Activated naive CD4-positive, alpha-beta T cell treated with anti-CD3 and anti-CD28 coated beads, Interleukin-2, amount 10 ng/mL, durations not matched to agents 7 days and 5 days (primary cell): ENCODE results near the gene ZNF746.
A peak's percentile ranks its signal among the peaks of the same experiment; 100 is the strongest.
"Not testable (repeated sequence)": the region's sequence is repeated elsewhere in the genome, so short reads cannot be mapped to it uniquely, and the experiment has no call there.

ENCODE experiments used
- CTCF ChIA-PET: fragments of 350-600 bp; sonication (Branson Sonifier 250); formaldehyde crosslinking; loops from one replicate; lab custom pipeline; 2021; ENCODE audit warnings: antibody characterized with exemption; lab: Charles Lee
- DNase-seq: peaks from one replicate; pipeline ENCODE4 v3.0.0-alpha.2; 2020
- H3K27ac Mint-ChIP-seq: one replicate; pipeline ENCODE4 v1.8.0; 2021; ENCODE audit warnings: mild to moderate bottlenecking, moderate library complexity, mixed read lengths
- H3K27me3 Mint-ChIP-seq: one replicate; pipeline ENCODE4 v1.8.0; 2021; ENCODE audit warnings: mild to moderate bottlenecking, mixed read lengths
- H3K36me3 Mint-ChIP-seq: one replicate; pipeline ENCODE4 v1.8.0; 2021; ENCODE audit warnings: mixed read lengths
- H3K4me1 Mint-ChIP-seq: one replicate; pipeline ENCODE4 v1.8.0; 2021; ENCODE audit warnings: mixed read lengths
- H3K4me3 Mint-ChIP-seq: one replicate; pipeline ENCODE4 v1.8.0; 2021; ENCODE audit warnings: mild to moderate bottlenecking, moderate library complexity, mixed read lengths
- H3K9me3 Mint-ChIP-seq: one replicate; pipeline ENCODE4 v1.8.0; 2021; ENCODE audit warnings: mixed read lengths

ZNF746 gene

DNA sequence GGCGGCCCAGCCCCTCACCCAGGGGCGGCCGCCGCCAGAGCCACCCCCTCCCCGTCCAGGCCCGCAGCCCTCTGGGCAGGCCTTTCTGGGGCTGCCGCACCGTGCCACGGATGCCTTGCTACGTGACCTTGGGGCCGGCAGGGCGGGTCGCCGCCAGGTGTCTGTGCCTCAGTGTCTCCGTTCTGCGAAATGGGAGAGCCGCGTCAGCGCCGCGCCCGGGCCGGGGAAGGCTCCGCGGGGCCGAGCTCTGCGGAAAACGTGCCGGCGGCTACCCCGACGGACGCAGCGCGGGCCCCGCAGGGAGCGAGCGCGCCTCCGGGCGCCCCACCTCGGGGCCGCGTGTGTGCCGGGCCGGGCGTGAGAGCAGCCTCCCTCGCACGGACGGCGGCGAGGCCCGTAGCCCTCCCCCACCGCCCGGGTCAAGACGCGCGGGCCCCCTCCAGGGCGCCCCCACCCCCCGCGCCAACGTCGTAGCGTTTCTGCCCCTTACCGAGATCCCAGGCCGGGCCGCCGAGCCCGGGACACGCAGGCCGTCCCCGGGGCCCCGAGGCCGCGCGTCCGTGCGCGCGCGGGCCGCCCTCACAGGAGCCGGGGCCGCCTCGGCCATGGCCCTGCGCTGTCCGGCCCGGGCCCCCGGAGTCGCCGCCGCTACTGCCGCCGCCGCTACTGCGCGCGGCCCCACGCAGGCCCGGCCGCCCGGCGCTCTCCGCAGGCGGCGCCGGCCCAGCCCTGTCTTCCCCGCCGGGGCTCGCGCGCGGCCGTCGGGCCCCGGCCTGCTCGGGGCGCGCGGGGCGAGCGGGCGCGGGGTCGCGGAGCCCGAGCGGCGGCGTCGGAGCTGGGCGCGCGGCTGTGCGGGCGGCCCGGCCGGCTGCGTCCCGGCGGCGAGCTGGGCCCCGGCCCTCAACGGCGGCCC lies 37.8 kb downstream of the ZNF746 start:
- no peaks in the 10 kb centered on the region for H3K9me3 Mint-ChIP-seq
- peaks cover 14% of the 10 kb centered on the region for H3K27me3 Mint-ChIP-seq
- H3K4me1 Mint-ChIP-seq = peaks cover 18% of the 10 kb centered on the region
- H3K4me3 Mint-ChIP-seq = peak overlapping the region; percentile 49
- H3K27ac Mint-ChIP-seq = no peak overlapping the region
- peaks cover 3% of the 10 kb centered on the region for H3K36me3 Mint-ChIP-seq
- DNase-seq = peak; percentile 32
- CTCF ChIA-PET = interaction anchor here (1.0 to 2.1 kb wide), 8 partner anchors 37 to 394 kb away, joined by 3 to 16 read pairs (median 5); partner anchors contain the start of genes ZNF282 and ZNF783

DNA sequence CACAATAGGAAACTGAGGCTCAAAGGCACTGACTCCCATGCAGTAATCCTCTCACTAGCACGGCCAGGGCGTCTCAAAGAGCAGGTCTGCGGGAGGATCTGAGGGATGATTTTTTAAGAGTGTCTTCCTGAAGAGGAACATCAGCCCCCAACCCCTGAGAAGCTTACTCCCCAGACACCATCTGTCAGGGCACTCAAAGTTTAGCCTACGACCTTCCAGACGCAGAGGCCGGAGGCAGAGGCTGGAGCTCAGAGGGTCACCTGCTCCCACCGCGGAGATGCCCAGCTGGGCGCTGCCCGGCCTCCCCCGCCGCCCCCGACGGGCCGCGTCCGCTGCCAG lies 38.4 kb downstream of the ZNF746 start:
- H3K36me3 Mint-ChIP-seq = peaks cover 7% of the 10 kb centered on the region
- H3K4me1 Mint-ChIP-seq = peaks cover 18% of the 10 kb centered on the region
- CTCF ChIA-PET = interaction anchor here (1.1 to 1.8 kb wide), 4 partner anchors 36 to 393 kb away, joined by 3 to 4 read pairs (median 4); partner anchors contain the start of gene ZNF282
- H3K27me3 Mint-ChIP-seq = peaks cover 9% of the 10 kb centered on the region
- peak overlapping the region; percentile 75 for H3K4me3 Mint-ChIP-seq
- no peak for DNase-seq
- H3K9me3 Mint-ChIP-seq = no peaks in the 10 kb centered on the region
- H3K27ac Mint-ChIP-seq = peak overlapping the region; percentile 19

DNA sequence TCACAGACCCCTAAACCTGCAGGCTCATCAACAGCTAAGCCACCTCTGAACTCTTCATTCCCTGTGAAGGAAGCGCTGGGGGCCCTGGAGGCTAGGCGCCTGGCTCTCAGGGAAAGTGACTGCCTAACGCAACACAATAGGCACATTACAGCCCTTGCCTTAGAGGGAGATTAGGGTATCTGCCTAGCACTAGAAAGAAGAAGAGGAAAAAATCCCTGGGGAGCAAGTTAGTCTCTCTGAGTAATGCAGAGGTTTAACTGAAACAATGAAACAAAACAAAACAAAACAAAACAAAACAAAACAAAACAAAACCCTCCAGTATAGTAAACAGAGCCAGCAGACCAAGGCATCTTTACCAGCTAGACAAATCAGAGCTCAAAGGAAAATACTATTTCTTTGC lies 39.4 kb downstream of the ZNF746 start:
- H3K36me3 Mint-ChIP-seq = peaks cover 11% of the 10 kb centered on the region
- H3K4me1 Mint-ChIP-seq = peaks cover 18% of the 10 kb centered on the region

DNA sequence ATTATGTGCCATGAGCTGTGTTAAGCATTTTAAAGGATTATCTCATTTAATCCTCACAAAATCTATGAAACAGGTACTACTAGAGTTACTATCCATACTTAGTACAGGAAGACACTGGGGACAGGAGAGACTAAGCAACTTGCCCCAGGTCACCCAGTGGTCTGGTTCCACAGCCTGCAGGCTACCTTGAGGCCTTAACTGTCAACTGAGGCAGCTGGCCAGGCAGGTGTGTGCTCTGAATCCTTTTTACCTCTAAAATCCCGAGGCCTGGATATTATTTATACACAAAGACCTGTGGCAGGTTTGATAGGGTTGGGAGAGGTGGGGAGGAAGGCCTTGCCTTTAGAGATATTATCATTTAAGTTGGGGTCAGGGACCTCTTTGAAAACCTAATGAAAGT lies 39.8 kb downstream of the ZNF746 start:
- CTCF ChIA-PET = interaction anchor here (0.7 to 1.1 kb wide), 2 partner anchors 35 to 1419 kb away, joined by 3 read pairs; no protein-coding TSS in a partner anchor
- no peak for DNase-seq
- Mint-ChIP-seq H3K4me3 (no peak overlapping the region), H3K36me3 (peaks cover 13% of the 10 kb centered on the region), H3K4me1 (peaks cover 18% of the 10 kb centered on the region), H3K9me3 (no peaks in the 10 kb centered on the region), H3K27ac (no peak overlapping the region), H3K27me3 (peaks cover 9% of the 10 kb centered on the region)

More for the DNA sequence above, 39.4 kb downstream of the ZNF746 start:
- Mint-ChIP-seq H3K27ac (peak overlapping the region; percentile 58), H3K4me3 (peak overlapping the region; percentile 75), H3K9me3 (no peaks in the 10 kb centered on the region), H3K27me3 (peaks cover 9% of the 10 kb centered on the region)
- no peak for DNase-seq
- CTCF ChIA-PET = interaction anchor here (0.7 to 1.1 kb wide), 3 partner anchors 36 to 1419 kb away, joined by 3 read pairs; no protein-coding TSS in a partner anchor

DNA sequence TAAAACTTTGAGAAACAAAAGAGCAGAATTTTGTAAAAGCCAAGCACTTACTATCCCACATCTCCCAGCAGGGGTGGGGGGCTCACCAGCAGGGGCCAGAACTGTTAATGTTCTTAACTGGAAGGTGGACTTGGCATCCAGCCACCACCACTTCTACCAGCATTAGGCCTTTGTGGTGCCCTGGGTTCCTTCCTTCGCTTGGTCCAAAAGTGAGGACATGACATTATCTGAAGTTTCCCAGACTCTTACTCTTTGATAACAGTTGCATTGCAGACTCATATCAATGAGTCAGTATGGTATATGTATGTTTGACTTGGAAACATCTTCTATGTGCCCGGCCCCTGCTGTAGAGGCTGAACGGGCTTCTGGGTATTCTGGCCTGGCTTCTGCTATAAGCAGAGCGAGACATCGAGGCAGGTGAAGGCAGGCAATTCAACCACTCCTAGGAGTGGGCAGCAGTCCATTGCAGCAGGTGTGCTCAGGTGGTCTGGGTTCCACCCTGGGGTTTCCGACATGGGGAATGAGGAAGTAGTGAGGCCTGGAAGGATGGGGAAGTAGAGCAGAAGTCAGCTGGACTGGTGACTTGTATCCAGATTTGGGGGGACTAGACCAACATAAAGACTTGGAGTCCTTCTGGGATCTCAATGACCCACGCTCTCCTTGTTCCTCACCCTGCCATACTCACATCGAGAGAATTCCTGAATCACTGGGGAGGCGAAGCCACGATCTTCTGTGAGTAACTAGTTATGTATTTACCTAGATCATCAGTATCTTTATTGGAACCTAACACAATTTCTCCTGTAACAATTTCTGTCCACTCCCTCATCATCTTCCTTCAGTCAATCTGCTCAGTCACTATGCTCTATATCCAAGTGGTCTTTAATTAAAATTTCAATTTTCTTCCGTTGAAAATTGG lies 40.8 kb downstream of the ZNF746 start:
- H3K4me1 Mint-ChIP-seq = peaks cover 18% of the 10 kb centered on the region
- no peak overlapping the region for H3K4me3 Mint-ChIP-seq
- peaks cover 13% of the 10 kb centered on the region for H3K36me3 Mint-ChIP-seq
- peaks cover 9% of the 10 kb centered on the region for H3K27me3 Mint-ChIP-seq
- no peaks in the 10 kb centered on the region for H3K9me3 Mint-ChIP-seq
- CTCF ChIA-PET = no interaction called here
- no peak overlapping the region for H3K27ac Mint-ChIP-seq
- no peak for DNase-seq

DNA sequence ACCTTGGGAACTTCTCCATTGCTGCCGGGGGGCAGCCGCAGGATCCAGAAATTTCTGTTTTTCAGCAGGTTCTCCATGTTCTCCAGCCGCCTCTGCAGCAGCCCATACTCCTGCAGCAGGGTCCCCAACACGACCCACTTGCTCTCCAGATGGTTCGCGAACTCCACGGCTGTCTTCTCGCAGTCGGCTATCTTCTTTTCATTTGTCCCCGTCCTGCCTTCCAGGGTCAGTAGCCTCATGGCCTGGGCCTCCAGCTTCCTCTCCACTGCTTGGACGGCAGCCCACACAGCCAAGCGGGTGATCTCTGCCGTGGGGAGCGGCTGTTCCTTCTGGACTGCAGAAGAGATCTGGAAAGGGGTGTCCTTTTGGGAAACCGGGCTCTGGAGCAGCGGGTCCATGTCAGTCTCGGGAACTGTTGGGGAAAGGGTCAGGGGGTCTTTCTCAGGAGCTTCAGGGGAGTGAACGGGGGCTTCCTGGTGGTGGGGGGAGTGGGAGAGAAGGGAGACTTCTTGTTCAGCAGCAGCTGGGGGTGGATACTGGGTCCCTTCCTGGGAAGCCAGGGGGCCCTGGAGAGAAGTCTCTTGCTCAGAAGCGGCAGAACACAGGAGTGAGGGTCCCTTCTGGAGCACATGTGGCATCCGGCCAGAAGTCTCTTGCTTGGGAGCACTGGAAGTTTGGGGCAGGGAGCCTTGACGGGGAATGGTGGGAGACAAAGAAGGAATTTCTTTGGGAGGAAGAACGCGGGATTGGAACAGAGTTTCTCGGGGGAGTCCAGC lies 42.2 kb downstream of the ZNF746 start:
- Mint-ChIP-seq H3K27ac (no peak overlapping the region), H3K36me3 (peaks cover 20% of the 10 kb centered on the region), H3K27me3 (no peaks in the 10 kb centered on the region), H3K9me3 (no peaks in the 10 kb centered on the region), H3K4me3 (no peak overlapping the region), H3K4me1 (peaks cover 12% of the 10 kb centered on the region)
- no peak for DNase-seq
- CTCF ChIA-PET = no interaction called here

DNA sequence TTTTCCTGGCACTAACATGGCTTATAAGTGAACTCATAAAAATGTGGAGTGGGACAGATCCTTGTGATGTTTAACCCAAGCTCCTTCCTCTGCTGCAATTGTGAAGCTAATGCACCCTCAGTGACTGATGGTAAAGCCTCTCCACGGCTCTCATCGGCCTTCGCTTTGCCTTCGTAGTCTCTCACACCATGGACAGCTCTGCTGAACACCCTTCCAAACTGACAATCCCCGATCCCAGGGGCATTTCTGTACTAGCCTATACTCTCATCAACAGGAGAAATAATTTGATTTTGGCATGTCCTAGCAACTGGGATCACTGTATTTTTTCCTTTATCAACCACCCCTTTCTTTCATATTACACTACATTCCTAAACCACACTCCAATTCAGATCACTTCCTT lies 42.9 kb downstream of the ZNF746 start:
- DNase-seq = no peak
- no peak overlapping the region for H3K27ac Mint-ChIP-seq
- CTCF ChIA-PET = no interaction called here
- peaks cover 12% of the 10 kb centered on the region for H3K4me1 Mint-ChIP-seq
- no peaks in the 10 kb centered on the region for H3K9me3 Mint-ChIP-seq
- no peaks in the 10 kb centered on the region for H3K27me3 Mint-ChIP-seq
- peaks cover 20% of the 10 kb centered on the region for H3K36me3 Mint-ChIP-seq
- H3K4me3 Mint-ChIP-seq = no peak overlapping the region

DNA sequence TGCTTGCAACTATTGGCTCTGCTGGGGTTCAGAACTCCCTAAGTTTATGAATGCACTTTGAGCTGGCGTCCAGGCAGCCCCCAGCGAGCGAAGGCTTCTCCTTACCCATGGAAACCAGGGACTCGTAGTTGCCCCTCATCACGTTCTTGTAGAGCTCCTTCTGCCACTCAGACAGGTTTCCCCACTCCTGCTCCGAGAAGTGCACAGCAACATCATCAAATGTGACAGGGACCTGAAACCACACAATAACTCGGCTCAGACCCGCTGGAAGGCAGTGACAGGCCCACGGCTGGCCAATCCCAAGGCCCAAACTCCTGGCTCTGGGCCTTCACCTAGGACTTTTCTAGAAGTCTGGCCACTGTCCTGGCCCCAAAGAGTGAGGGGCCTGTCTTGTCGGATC lies 43.6 kb downstream of the ZNF746 start:
- no peak for DNase-seq
- Mint-ChIP-seq H3K9me3 (no peaks in the 10 kb centered on the region), H3K27me3 (no peaks in the 10 kb centered on the region), H3K4me1 (peaks cover 10% of the 10 kb centered on the region), H3K27ac (no peak overlapping the region), H3K4me3 (no peak overlapping the region), H3K36me3 (peaks cover 20% of the 10 kb centered on the region)
- CTCF ChIA-PET = no interaction called here

DNA sequence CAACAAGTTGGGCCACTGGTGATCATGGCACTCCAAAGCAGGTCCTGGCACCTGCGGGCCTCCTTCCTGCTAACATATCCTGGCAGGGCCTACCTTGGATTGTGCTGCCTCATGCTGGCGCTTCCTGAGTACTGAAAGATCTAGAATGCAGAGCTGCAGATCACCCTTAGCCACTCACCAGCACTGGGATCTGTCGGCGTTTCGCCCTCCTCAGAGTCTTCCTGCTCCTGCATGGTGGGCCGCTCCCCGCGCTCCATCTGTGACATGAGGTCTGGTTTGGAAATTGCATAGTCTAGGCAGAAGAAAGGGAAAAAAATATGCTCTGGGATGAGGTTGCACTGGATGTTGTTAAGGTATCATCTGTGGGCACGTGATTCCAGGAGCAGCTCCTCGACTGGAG lies 46.8 kb downstream of the ZNF746 start:
- Mint-ChIP-seq H3K27me3 (no peaks in the 10 kb centered on the region), H3K36me3 (peaks cover 36% of the 10 kb centered on the region), H3K9me3 (no peaks in the 10 kb centered on the region), H3K4me1 (no peaks in the 10 kb centered on the region), H3K27ac (no peak overlapping the region), H3K4me3 (no peak overlapping the region)
- no peak for DNase-seq
- CTCF ChIA-PET = no interaction called here

DNA sequence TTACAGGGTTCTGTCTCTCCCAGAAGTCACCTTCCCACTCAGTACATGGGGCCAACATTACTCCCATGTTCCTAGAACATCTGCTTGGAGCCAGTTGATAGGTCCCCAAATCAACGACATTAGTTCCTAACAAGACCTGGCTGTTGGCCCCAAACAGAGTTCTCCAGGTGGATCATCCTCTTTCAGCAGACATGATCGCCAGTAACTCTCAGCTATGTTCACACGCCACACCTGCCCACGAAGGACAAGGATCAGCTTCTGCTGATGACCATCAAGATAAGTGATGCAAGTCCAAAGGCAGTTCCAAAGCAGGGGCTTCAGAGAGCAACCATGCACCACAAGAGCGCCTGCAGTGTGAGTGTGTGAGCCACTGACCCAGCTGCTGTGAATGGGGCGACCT lies 47.7 kb downstream of the ZNF746 start:
- Mint-ChIP-seq H3K4me3 (no peak overlapping the region), H3K36me3 (peaks cover 40% of the 10 kb centered on the region), H3K27ac (no peak overlapping the region), H3K9me3 (no peaks in the 10 kb centered on the region), H3K27me3 (no peaks in the 10 kb centered on the region), H3K4me1 (no peaks in the 10 kb centered on the region)
- CTCF ChIA-PET = no interaction called here
- no peak for DNase-seq

DNA sequence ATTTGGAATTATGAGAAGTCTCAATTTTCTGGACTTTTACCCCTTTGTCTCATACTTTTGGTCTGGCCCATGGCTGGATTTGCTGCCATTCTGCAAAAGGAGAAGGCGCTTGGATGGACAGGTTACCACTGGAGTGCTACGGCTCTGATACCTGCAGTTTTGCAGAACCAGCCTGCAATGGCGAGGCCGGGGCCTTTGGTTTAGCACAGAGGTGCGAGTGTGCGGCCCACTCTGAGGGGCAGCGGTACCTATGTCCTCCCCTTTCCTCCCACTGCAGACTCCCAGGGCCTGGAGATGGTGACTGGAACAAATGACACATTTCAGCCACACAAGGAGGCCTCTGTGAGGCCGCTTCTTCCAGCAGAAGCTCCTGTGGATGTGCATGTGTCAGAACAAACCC lies 48.6 kb downstream of the ZNF746 start:
- no peaks in the 10 kb centered on the region for H3K9me3 Mint-ChIP-seq
- H3K36me3 Mint-ChIP-seq = peaks cover 44% of the 10 kb centered on the region
- no peaks in the 10 kb centered on the region for H3K4me1 Mint-ChIP-seq
- H3K27me3 Mint-ChIP-seq = no peaks in the 10 kb centered on the region
- no peak overlapping the region for H3K27ac Mint-ChIP-seq
- no peak overlapping the region for H3K4me3 Mint-ChIP-seq
- no peak for DNase-seq
- CTCF ChIA-PET = no interaction called here

DNA sequence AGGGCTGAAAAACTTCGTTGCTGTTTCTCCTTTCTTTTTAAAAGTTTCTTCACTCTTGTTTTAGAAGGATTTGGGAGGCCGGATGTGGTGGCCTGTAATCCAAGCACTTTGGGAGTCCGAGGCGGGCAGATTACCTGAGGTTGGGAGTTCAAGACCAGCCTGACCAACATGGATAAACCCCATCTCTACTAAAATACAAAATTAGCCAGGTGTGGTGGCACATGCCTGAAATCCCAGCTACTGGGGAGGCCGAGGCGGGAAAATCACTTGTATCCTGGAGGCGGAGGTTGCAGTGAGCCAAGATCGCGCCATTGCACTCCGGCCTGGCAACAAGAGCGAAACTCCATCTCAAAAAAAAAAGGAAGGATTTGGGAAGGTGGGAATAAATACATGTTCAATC lies 51.6 kb downstream of the ZNF746 start:
- H3K36me3 Mint-ChIP-seq = peaks cover 39% of the 10 kb centered on the region
- not testable (repeated sequence) for H3K4me3 Mint-ChIP-seq, DNase-seq

DNA sequence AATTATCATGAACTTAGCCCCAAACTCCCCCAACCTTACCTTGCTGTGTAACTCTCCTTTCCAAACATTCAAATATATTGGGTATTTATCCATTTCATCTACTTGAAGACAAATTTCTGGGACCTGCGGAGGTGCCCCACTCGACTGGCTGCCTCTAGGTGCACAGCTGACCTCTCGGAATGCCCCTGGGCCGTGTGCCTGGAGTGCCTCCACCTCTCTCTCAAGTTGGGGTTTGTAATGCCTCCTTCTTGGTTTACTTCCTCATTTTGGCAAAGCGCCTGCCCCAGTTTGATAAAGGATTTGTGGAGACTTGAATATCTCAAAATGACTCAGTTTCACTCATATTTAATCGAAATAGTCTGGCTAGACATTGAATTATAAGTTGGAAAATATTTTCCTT lies 53.3 kb downstream of the ZNF746 start:
- peaks cover 38% of the 10 kb centered on the region for H3K36me3 Mint-ChIP-seq
- no peak for DNase-seq
- no peaks in the 10 kb centered on the region for H3K9me3 Mint-ChIP-seq
- CTCF ChIA-PET = no interaction called here
- peaks cover 14% of the 10 kb centered on the region for H3K4me1 Mint-ChIP-seq
- no peak overlapping the region for H3K27ac Mint-ChIP-seq
- H3K27me3 Mint-ChIP-seq = no peaks in the 10 kb centered on the region
- H3K4me3 Mint-ChIP-seq = no peak overlapping the region

More for the DNA sequence above, 51.6 kb downstream of the ZNF746 start:
- CTCF ChIA-PET = interaction anchor here (0.6 kb wide), 1 partner anchor 531 kb away, joined by 3 read pairs; no protein-coding TSS in a partner anchor
- H3K27ac Mint-ChIP-seq, H3K4me1 Mint-ChIP-seq, H3K27me3 Mint-ChIP-seq, H3K9me3 Mint-ChIP-seq: not testable (repeated sequence)
